CD14-positive monocyte (primary cell): Measurements from ENCODE around the gene ARHGEF10L. TPM values are rescaled to one million over a fixed set of nuclear protein-coding genes. Genes with fewer than 3 reads are reported as not detected.
A peak's percentile ranks its signal among the peaks of the same experiment; 100 is the strongest.

ENCODE experiments used
- DNase-seq, 3 donors: peaks; one replicate each; pipeline ENCODE4 v3.0.0-alpha.2; 2011 to 2022
- H2AFZ ChIP-seq: 2 replicates; pipeline ENCODE4 v1.6.0; 2012; ENCODE audit warnings: mild to moderate bottlenecking, low read depth, low read length, inconsistent platforms; ENCODE audit not compliant: insufficient read depth, poor library complexity, severe bottlenecking
- H3K27ac ChIP-seq, 2 donors: 1 replicate in 1 of 2; 2 replicates in 1 of 2; pipeline ENCODE4 v1.5.1; 2012 to 2013; ENCODE audit warnings: low read length in 2 of 2, control low read depth in 1 of 2, inconsistent platforms in 1 of 2, low read depth in 1 of 2, mild to moderate bottlenecking in 1 of 2
- H3K27me3 ChIP-seq, 2 donors: one replicate each; pipeline versions ENCODE4 v1.6.0 to v1.6.1; 2011 to 2013; ENCODE audit warnings: low read length in 2 of 2; ENCODE audit not compliant: control insufficient read depth in 2 of 2, insufficient read depth in 2 of 2
- H3K36me3 ChIP-seq, 2 donors: replicated peaks in 1 of 2; 1 replicate in 1 of 2; 2 replicates in 1 of 2; pipeline versions ENCODE4 v1.5.1 to v1.6.1; 2012 to 2013; ENCODE audit warnings: low read length in 2 of 2, control low read depth in 1 of 2, inconsistent platforms in 1 of 2, mild to moderate bottlenecking in 1 of 2; ENCODE audit not compliant: insufficient read depth in 2 of 2, control insufficient read depth in 1 of 2
- H3K4me1 ChIP-seq, 2 donors: 1 replicate in 1 of 2; 2 replicates in 1 of 2; pipeline versions ENCODE4 v1.5.1 to v1.6.1; 2012 to 2013; ENCODE audit warnings: low read length in 2 of 2, control low read depth in 1 of 2, inconsistent platforms in 1 of 2, mild to moderate bottlenecking in 1 of 2, moderate library complexity in 1 of 2; ENCODE audit not compliant: insufficient read depth in 2 of 2, control insufficient read depth in 1 of 2
- H3K4me2 ChIP-seq: replicated peaks from 2 replicates; pipeline ENCODE3; 2012; ENCODE audit warnings: low read length, moderate library complexity, mild to moderate bottlenecking; ENCODE audit not compliant: poor library complexity, severe bottlenecking; ENCODE audit errors: extremely low read depth
- H3K4me3 ChIP-seq, 3 experiments: fragments of 200-600 bp in 1 of 3; sonication (generic) in 1 of 3; replicated peaks in 1 of 3; 1 replicate in 2 of 3; 2 replicates in 1 of 3; pipeline ENCODE4 v1.5.1; 2011 to 2013; ENCODE audit warnings: low read length in 3 of 3, mild to moderate bottlenecking in 3 of 3, control low read depth in 2 of 3, low read depth in 2 of 3, inconsistent platforms in 1 of 3, moderate library complexity in 1 of 3
- H3K79me2 ChIP-seq: 2 replicates; pipeline ENCODE4 v1.6.0; 2012; ENCODE audit warnings: mild to moderate bottlenecking, control low read depth, inconsistent platforms, low read length, moderate library complexity; ENCODE audit not compliant: insufficient read depth
- H3K9ac ChIP-seq: 2 replicates; pipeline ENCODE4 v1.6.0; 2017; ENCODE audit warnings: low read length, mild to moderate bottlenecking; ENCODE audit not compliant: insufficient read depth, poor library complexity, severe bottlenecking
- H3K9me3 ChIP-seq, 2 donors: replicated peaks in 1 of 2; 1 replicate in 1 of 2; 2 replicates in 1 of 2; pipeline versions ENCODE4 v1.5.1 to v1.6.1; 2012 to 2013; ENCODE audit warnings: low read length in 2 of 2, control low read depth in 1 of 2; ENCODE audit not compliant: control insufficient read depth in 1 of 2, insufficient read depth in 1 of 2
- H4K20me1 ChIP-seq: 2 replicates; pipeline ENCODE4 v1.6.0; 2012; ENCODE audit warnings: mild to moderate bottlenecking, low read length, control low read depth, moderate library complexity; ENCODE audit not compliant: insufficient read depth
- H3K27ac Mint-ChIP-seq, 7 donors: one replicate each; pipeline ENCODE4 v1.8.0; 2020; ENCODE audit warnings: mild to moderate bottlenecking in 7 of 7, mixed read lengths in 7 of 7, moderate library complexity in 6 of 7, inconsistent platforms in 2 of 7
- H3K27me3 Mint-ChIP-seq, 3 donors: one replicate each; pipeline ENCODE4 v1.8.0; 2021 to 2022; ENCODE audit warnings: low read depth in 3 of 3, mild to moderate bottlenecking in 3 of 3, mixed read lengths in 3 of 3, moderate library complexity in 3 of 3, inconsistent platforms in 1 of 3
- H3K36me3 Mint-ChIP-seq, 2 donors: one replicate each; pipeline ENCODE4 v1.8.0; 2020; ENCODE audit warnings: mixed read lengths in 2 of 2, inconsistent platforms in 1 of 2, mild to moderate bottlenecking in 1 of 2
- H3K4me1 Mint-ChIP-seq: one replicate; pipeline ENCODE4 v1.8.0; 2020; ENCODE audit warnings: mild to moderate bottlenecking, mixed read lengths
- H3K4me3 Mint-ChIP-seq, 2 donors: one replicate each; pipeline ENCODE4 v1.8.0; 2020; ENCODE audit warnings: mild to moderate bottlenecking in 2 of 2, mixed read lengths in 2 of 2, moderate library complexity in 1 of 2
- H3K9me3 Mint-ChIP-seq, 7 donors: one replicate each; pipeline ENCODE4 v1.8.0; 2020 to 2022; ENCODE audit warnings: mixed read lengths in 7 of 7, mild to moderate bottlenecking in 6 of 7, moderate library complexity in 6 of 7, inconsistent platforms in 2 of 7
- WGBS: methylation state at CpG from one replicate; pipeline ENCODE4 v1.1.5; 2013; ENCODE audit warnings: missing lambda C conversion rate; ENCODE audit not compliant: insufficient coverage; 5-methylcytosine and 5-hydroxymethylcytosine counted together
- intact Hi-C, 2 donors: fragments of 100-400 bp; cut with micrococcal nuclease; formaldehyde crosslinking; loops; one replicate each; pipeline versions ENCODE4 v1.15.0 to v1.15.1; 2023
- polyA plus RNA-seq, 3 donors: library from polyadenylated mRNA; depleted of rRNA in 1 of 3; unstranded in 2 of 3; stranded (reverse) in 1 of 3; fragments of 300-500 nt in 2 of 3; fragments of >200 nt in 1 of 3; fragmentation: Illumina TruSeq in 2 of 3; gene quantifications; 1 replicate in 2 of 3; 2 replicates in 1 of 3; pipeline ENCODE4 v1.2.3, GENCODE V29; 2012 to 2021
- TF ChIP-seq, protein P1 (sequence below): fragments of 200-600 bp; IDR thresholded peaks from one replicate; pipeline ENCODE4 v1.8.0; 2022; ENCODE audit warnings: antibody characterized with exemption, mild to moderate bottlenecking

The ARHGEF10L gene
- polyA plus RNA-seq, 3 donors, result 20.7 to 95.7 (median 23.7) TPM

DNA sequence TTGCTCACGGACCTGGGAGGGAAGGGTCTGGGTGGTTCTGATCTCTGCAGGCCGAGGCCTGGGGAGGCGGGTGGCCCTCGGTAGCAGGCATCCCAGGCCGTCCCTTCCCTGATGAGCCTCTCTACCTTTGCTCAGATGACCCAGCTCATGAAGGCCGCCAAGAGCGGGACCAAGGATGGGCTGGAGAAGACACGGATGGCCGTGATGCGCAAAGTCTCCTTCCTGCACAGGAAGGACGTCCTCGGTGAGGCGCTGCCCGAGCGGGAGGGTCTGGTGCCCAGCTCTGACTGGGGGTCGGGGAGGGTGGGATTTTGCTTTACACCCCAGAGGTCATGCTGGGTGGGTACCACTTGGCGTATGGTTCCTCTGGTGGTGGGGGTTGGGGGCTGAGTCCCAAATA is 76.5 kb downstream of the ARHGEF10L start:
- peaks cover 62 to 70% of the 10 kb centered on the region in 2 donors for H3K4me1 ChIP-seq
- TF ChIP-seq, protein P1, sequence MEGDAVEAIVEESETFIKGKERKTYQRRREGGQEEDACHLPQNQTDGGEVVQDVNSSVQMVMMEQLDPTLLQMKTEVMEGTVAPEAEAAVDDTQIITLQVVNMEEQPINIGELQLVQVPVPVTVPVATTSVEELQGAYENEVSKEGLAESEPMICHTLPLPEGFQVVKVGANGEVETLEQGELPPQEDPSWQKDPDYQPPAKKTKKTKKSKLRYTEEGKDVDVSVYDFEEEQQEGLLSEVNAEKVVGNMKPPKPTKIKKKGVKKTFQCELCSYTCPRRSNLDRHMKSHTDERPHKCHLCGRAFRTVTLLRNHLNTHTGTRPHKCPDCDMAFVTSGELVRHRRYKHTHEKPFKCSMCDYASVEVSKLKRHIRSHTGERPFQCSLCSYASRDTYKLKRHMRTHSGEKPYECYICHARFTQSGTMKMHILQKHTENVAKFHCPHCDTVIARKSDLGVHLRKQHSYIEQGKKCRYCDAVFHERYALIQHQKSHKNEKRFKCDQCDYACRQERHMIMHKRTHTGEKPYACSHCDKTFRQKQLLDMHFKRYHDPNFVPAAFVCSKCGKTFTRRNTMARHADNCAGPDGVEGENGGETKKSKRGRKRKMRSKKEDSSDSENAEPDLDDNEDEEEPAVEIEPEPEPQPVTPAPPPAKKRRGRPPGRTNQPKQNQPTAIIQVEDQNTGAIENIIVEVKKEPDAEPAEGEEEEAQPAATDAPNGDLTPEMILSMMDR, result no peak
- WGBS, result 95% methylated on average over 14 of the region's 17 CpGs
- peaks cover 7% of the 10 kb centered on the region for H4K20me1 ChIP-seq
- no peak overlapping the region for H3K4me2 ChIP-seq
- no peaks in the 10 kb centered on the region for H3K9me3 Mint-ChIP-seq
- no peak for DNase-seq
- peaks cover 7 to 9% of the 10 kb centered on the region in 2 donors for H3K36me3 ChIP-seq
- H3K27ac ChIP-seq, result no peak overlapping the region
- H3K36me3 Mint-ChIP-seq, result peaks cover 21 to 22% of the 10 kb centered on the region in 2 donors
- H3K9ac ChIP-seq, result no peak overlapping the region
- intact Hi-C loops, result no loop called here
- no peaks in the 10 kb centered on the region for H3K27me3 ChIP-seq
- H3K27ac Mint-ChIP-seq, result peak overlapping the region in 3 of 7 donors; percentile 50 to 77 (median 72)
- no peaks in the 10 kb centered on the region for H3K9me3 ChIP-seq
- H2AFZ ChIP-seq, result no peak overlapping the region
- H3K27me3 Mint-ChIP-seq, result peaks cover 5 to 13% (median 8%) of the 10 kb centered on the region in 3 donors
- peaks cover 35% of the 10 kb centered on the region for H3K79me2 ChIP-seq
- peaks cover 66% of the 10 kb centered on the region for H3K4me1 Mint-ChIP-seq
- H3K4me3 ChIP-seq, result no peak overlapping the region
- no peak overlapping the region for H3K4me3 Mint-ChIP-seq

DNA sequence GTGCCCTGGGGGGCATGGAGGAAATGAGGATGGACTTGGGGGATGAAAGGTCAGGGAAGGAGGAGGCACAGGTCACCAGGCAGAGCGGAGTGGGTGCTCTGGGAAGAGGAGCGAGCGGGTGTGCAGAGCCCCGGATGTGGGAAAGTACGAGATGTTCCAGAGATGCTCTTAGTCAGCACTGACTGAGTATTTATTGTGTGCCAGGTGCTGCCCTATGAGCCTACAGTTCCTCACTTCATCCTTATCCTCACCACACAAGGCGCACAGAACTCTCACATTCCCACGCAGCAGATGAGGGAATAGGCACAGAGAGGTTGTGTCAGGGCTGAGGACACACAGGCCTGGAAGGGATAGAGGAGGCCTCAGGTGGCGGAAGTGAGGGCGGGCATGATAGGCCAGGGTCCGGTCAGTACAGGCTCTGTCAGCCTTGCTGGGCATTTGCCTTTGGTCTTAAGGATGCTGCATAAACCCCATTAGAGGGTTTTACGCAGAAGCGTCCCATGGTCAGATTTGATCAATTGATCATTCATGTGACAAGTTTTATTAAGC is 77.3 kb downstream of the ARHGEF10L start:
- TF ChIP-seq, protein P1, result no peak
- H3K4me1 Mint-ChIP-seq, result peaks cover 74% of the 10 kb centered on the region
- H3K9me3 ChIP-seq, result no peaks in the 10 kb centered on the region
- H3K27me3 Mint-ChIP-seq, result peaks cover 5 to 13% (median 8%) of the 10 kb centered on the region in 3 donors
- no peak for DNase-seq
- peaks cover 12 to 17% of the 10 kb centered on the region in 2 donors for H3K36me3 ChIP-seq
- H3K27ac ChIP-seq, result no peak overlapping the region
- H3K4me2 ChIP-seq, result no peak overlapping the region
- H4K20me1 ChIP-seq, result peaks cover 14% of the 10 kb centered on the region
- H3K4me3 ChIP-seq, result no peak overlapping the region
- no peak overlapping the region for H2AFZ ChIP-seq
- H3K36me3 Mint-ChIP-seq, result peaks cover 28 to 30% of the 10 kb centered on the region in 2 donors
- no peak overlapping the region for H3K9ac ChIP-seq
- H3K27ac Mint-ChIP-seq, result peak overlapping the region in 1 of 7 donors; percentile 79
- intact Hi-C loops, result no loop called here
- H3K79me2 ChIP-seq, result peaks cover 44% of the 10 kb centered on the region
- no peaks in the 10 kb centered on the region for H3K9me3 Mint-ChIP-seq
- peaks cover 70 to 79% of the 10 kb centered on the region in 2 donors for H3K4me1 ChIP-seq
- no peaks in the 10 kb centered on the region for H3K27me3 ChIP-seq
- no peak overlapping the region for H3K4me3 Mint-ChIP-seq
- 98% methylated on average over 6 of the region's 12 CpGs for WGBS
